Heart left ventricle (tissue), 13 donors: ENCODE data around the gene CHCHD6.

Source experiments
- CTCF ChIP-seq, 12 donors: fragments of 200-600 bp; sonication (generic) in 4 of 12; IDR thresholded peaks; one replicate each; pipeline versions ENCODE4 v1.5.0 to v1.8.0; 2018 to 2022; ENCODE audit warnings: antibody characterized with exemption in 12 of 12, mild to moderate bottlenecking in 5 of 12
- POLR2A ChIP-seq, 2 donors: fragments of 450-650 bp; IDR thresholded peaks; one replicate each; pipeline ENCODE4 v1.6.1; 2017; ENCODE audit warnings: antibody characterized with exemption in 2 of 2, mild to moderate bottlenecking in 2 of 2, moderate library complexity in 2 of 2
- donor health status: ischemic (EF 13 %, LVEDD 7.1; RV severe dilation, severe dysfunction).
- donor health status: DM: no; HTN: yes; CAD: no.
- donor health status: DM: no; HTN: no; CAD: no.
- donor health status: ischemic (EF 25% LVEDD 6.9; RV normal size, moderate dysfunction).
- donor health status: ischemic (EF 25% LVEDD 5.7; RV mildly dilated, moderate dysfunction).
- donor health status: ischemic (EF 35%, LVEDD 5.7; RV mildly dilated, moderate dysfunction).
- donor health status: nonischemic (EF 11% LVEDD 7.7; RV severe dilation, severe dysfunction).
- donor health status: DM: yes; HTN: yes; CAD: no.
- donor health status: PGD.
- donor health status: ischemic (EF 29% LVEDD 5.4; RV normal size, mild dysfunction).
- donor health status: nonischemic (EF 23%, LVEDD 6.1; RV moderate dilation, normal function).

GRCh38 chr3:126672741-126673140, 31.3 kb upstream of the CHCHD6 start:
- no peak for TF ChIP-seq CTCF (IDR thresholded peaks at IDR 0.05)
- no peak for TF ChIP-seq POLR2A (IDR thresholded peaks at IDR 0.05)
